Subcutaneous adipose tissue (tissue), 4 donors: ENCODE data around the gene SPN. TPM values are rescaled to one million over a fixed set of nuclear protein-coding genes. Genes with fewer than 3 reads are reported as not detected.

Experiments
- CTCF ChIP-seq: fragments of 450-650 bp; IDR thresholded peaks from one replicate; pipeline ENCODE4 v1.5.1; 2016; ENCODE audit warnings: low read depth, mild to moderate bottlenecking, control low read depth, antibody characterized with exemption, moderate library complexity
- total RNA-seq, 4 donors: library from RNA; depleted of rRNA; stranded (reverse); fragments of >200 nt; gene quantifications; one replicate each; pipeline ENCODE4 v1.1.0, GENCODE V29; 2016

SPN gene
- total RNA-seq, 4 donors from 2014 or later = 1.1 to 8.7 (median 1.8) TPM

GRCh38 chr16:29702269-29702668, 39.2 kb downstream of the SPN start:
- no peak for TF ChIP-seq CTCF

GRCh38 chr16:29705030-29705429, 42.0 kb downstream of the SPN start:
- TF ChIP-seq CTCF = no peak

- TF ChIP-seq CTCF = no peak
Measured at GRCh38 chr16:29708917-29709600, 46.0 kb downstream of the SPN start.

- TF ChIP-seq CTCF = no peak
Measured at GRCh38 chr16:29710227-29711219, 47.5 kb downstream of the SPN start.

GRCh38 chr16:29712809-29713208, 49.8 kb downstream of the SPN start:
- no peak for TF ChIP-seq CTCF

GRCh38 chr16:29714396-29714795, 51.3 kb downstream of the SPN start:
- TF ChIP-seq CTCF = no peak

GRCh38 chr16:29714972-29715371, 51.9 kb downstream of the SPN start:
- TF ChIP-seq CTCF = no peak
